A204.1 (cell line): ENCODE data around the gene EIF1.

Experiments
- FAIRE-seq: peaks from 2 replicates; lab custom pipeline; 2012; peaks lifted over from hg19 to GRCh38; lab: Jason Lieb, UNC

EIF1 gene

DNA sequence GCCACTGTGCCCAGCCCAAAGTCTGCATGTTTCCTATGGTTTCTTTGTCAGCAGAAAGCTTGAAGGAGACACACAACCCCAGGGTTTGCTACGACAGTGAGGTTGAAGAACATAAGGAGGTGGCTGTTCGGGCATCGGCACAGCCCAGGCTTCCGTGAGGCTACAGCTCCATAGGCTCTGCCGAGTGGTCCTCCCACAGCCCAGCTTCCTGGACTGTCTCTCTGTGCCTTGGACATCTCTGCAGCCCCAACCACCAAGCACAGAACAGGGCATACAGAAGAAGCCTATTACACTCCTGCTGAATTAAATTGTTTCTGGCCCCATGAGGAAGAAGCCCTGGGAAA is 49.0 kb downstream of the EIF1 start:
- FAIRE-seq = no peak

DNA sequence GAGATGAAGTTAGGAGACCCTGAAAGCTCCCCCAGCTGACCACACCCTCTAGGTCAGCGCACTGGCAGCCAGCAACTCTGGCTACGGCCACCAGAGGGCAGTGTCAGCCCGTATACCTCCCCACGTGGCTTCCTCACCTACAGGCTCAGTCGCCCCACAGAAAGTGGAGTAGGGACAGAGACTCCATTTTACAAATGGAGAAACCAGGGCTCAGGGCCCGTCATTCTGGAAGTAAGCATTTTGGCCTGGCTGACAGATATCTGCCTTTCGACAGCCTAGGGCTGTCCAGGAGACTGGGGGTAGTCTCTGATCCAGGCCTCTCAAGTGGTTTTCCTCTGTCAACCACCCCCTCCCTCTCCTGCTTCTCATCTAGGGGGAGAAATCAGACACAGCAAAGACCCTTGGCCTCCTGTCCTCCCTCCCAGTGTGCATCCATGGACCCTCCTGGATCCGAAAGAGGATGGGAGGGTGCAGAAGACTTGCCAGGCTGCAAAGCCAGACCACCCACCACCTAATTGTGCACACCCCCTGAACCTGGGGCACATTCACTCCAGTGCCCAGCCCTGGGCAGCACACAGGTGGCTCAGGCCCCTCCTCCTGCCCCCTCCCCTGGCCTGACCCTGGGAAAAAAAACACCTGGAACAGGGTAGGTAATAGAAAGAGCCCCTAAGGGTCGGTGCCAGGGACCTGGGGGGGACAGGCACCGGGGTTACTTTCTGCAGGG is 49.6 kb downstream of the EIF1 start:
- peak; percentile 43 for FAIRE-seq

- no peak for FAIRE-seq
These were observed 50.1 kb downstream of the EIF1 start for GRCh38 chr17:41738801-41739112.

- FAIRE-seq = no peak
These were observed 51.1 kb downstream of the EIF1 start for GRCh38 chr17:41739661-41740352.

DNA sequence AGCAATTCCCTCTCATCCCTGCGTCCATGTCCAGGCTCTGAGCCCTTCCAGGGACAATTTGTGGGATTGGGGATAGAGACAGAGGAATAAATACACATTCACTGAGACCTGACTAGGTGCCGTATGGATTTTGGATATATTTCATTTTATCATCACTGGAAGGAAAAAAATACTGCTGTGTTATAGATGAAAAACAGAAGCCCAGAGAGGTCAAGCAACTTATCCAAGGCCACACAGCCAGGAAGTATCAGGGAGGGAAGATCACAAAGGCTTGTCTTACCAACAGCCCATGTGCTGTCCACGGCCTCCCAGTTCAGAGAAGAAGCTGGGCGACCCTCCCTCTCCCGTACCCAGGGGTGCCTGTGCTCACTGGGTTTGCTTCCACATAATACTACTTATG is 51.8 kb downstream of the EIF1 start:
- FAIRE-seq = no peak

DNA sequence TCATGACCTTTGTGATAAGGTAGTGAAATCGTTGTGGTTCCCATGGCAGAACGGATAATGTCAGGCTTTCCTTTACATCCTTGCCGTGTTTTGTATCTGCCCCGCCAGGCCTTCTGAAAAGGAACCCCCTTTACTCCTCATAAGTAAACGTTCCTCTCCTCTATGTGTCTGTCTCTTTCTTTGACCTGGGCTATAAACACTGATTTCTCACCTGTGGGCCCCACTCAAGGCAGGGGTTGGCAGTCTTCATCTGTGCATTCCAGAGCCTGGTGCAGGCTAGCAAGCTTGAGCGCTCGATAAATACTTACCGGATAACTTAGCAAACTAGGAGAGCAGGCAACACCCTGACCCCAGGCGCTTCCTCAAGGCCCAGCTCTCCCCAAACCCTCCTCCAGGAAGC is 53.0 kb downstream of the EIF1 start:
- FAIRE-seq = no peak
